ENCODE measurements around the gene TEAD1. TPM values are rescaled to one million over a fixed set of nuclear protein-coding genes. Genes with fewer than 3 reads are reported as not detected.

TEAD1 gene
- total and polyA plus RNA-seq, 9 of the 15 experiments (the other 6 are each of a cell fraction or from before 2014, with no cell fraction given): 1.7 to 17.7 (median 10.8) TPM

GRCh38 chr11:12765428-12765827, 91.2 kb downstream of the TEAD1 start:
- CTCF ChIA-PET (ENCODE audit: low intra/inter-chr PET ratio): no interaction called here

More at GRCh38 chr11:12765428-12765827, 91.2 kb downstream of the TEAD1 start:
- in situ Hi-C loops (cut with MboI): no loop called here
- FAIRE-seq (no peak), DNase-seq (ENCODE audit: extremely low read depth in 1 of 4, low spot score in 3 of 4) (no peak), ATAC-seq (no peak)
- Histone ChIP-seq H3K9me3 (replicated peaks; ENCODE audit: control insufficient read depth, insufficient read depth, low read depth, low read length) (no peaks in the 10 kb centered on the region), H3K9me1 (ENCODE audit: control insufficient read depth, insufficient read depth, low read length) (no peaks in the 10 kb centered on the region), H2AFZ (ENCODE audit: low read depth, low read length) (no peak overlapping the region), H4K20me1 (replicated peaks; ENCODE audit: control insufficient read depth, insufficient read depth, low read length) (no peaks in the 10 kb centered on the region), H3K4me1 (replicated peaks in 1 of 2; ENCODE audit: control insufficient read depth in 2 of 2, insufficient read depth in 2 of 2, low read length in 2 of 2) (peaks cover 0 to 31% of the 10 kb centered on the region in 2 experiments; a peak in 4 of 5 replicates), H3K79me2 (ENCODE audit: control insufficient read depth, insufficient read depth, low read length) (peaks cover 4% of the 10 kb centered on the region; the same call in 1 of the 3 replicates), H3K9ac (ENCODE audit: insufficient read depth in 1 of 2, low read depth in 2 of 2, low read length in 2 of 2) (no peak overlapping the region), H3K27me3 (ENCODE audit: control insufficient read depth in 2 of 2, insufficient read depth in 2 of 2, low read length in 2 of 2) (no peaks in the 10 kb centered on the region), H3K27ac (ENCODE audit: extremely low read depth, low read depth, low read length) (no peak overlapping the region), H3K4me2 (ENCODE audit: insufficient read depth, low read length) (no peak overlapping the region), H3K36me3 (ENCODE audit: control insufficient read depth, insufficient read depth, low read length) (peaks cover 6% of the 10 kb centered on the region; the same call in 2 of the 3 replicates), H3K4me3 (no peak overlapping the region)
- intact Hi-C loops (cut with micrococcal nuclease): no loop called here
- TF ChIP-seq NCOA2 (IDR thresholded peaks at IDR 0.05; ENCODE audit: partially characterized antibody in 2 of 2) (no peak), LCOR (CRISPR knock-in tag; IDR thresholded peaks at IDR 0.05) (no peak), POLR2H (tag; IDR thresholded peaks at IDR 0.05; ENCODE audit: low read depth) (no peak), DIDO1 (tag; IDR thresholded peaks at IDR 0.05; ENCODE audit: low read depth) (no peak), MEF2A (IDR thresholded peaks at IDR 0.05; ENCODE audit: control insufficient read depth, low read depth, low read length) (no peak)
- TF ChIP-seq, protein P1, sequence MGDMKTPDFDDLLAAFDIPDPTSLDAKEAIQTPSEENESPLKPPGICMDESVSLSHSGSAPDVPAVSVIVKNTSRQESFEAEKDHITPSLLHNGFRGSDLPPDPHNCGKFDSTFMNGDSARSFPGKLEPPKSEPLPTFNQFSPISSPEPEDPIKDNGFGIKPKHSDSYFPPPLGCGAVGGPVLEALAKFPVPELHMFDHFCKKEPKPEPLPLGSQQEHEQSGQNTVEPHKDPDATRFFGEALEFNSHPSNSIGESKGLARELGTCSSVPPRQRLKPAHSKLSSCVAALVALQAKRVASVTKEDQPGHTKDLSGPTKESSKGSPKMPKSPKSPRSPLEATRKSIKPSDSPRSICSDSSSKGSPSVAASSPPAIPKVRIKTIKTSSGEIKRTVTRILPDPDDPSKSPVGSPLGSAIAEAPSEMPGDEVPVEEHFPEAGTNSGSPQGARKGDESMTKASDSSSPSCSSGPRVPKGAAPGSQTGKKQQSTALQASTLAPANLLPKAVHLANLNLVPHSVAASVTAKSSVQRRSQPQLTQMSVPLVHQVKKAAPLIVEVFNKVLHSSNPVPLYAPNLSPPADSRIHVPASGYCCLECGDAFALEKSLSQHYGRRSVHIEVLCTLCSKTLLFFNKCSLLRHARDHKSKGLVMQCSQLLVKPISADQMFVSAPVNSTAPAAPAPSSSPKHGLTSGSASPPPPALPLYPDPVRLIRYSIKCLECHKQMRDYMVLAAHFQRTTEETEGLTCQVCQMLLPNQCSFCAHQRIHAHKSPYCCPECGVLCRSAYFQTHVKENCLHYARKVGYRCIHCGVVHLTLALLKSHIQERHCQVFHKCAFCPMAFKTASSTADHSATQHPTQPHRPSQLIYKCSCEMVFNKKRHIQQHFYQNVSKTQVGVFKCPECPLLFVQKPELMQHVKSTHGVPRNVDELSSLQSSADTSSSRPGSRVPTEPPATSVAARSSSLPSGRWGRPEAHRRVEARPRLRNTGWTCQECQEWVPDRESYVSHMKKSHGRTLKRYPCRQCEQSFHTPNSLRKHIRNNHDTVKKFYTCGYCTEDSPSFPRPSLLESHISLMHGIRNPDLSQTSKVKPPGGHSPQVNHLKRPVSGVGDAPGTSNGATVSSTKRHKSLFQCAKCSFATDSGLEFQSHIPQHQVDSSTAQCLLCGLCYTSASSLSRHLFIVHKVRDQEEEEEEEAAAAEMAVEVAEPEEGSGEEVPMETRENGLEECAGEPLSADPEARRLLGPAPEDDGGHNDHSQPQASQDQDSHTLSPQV (IDR thresholded peaks at IDR 0.05): no peak
- 89% methylated on average over 3 of the region's 3 CpGs for WGBS (ENCODE audit: insufficient coverage, low coverage, missing lambda C conversion rate)
- POLR2A ChIA-PET: interaction anchor here (0.6 to 2.8 kb wide), 3 partner anchors 18 to 85 kb away, joined by 3 to 8 read pairs (median 6); no protein-coding TSS in a partner anchor
- BruUV-seq (replicated peaks): no TSS peak
